AG08396 (cell line): ENCODE measurements around the gene PLXNA4.
A peak's percentile ranks its signal among the peaks of the same experiment; 100 is the strongest.
"Not testable (repeated sequence)": the region's sequence is repeated elsewhere in the genome, so short reads cannot be mapped to it uniquely, and the experiment has no call there.

Experiments used
- DNase-seq: peaks from one replicate; pipeline ENCODE4 v3.0.0; 2012; ENCODE audit warnings: low spot score, mixed read lengths

The PLXNA4 gene

DNA sequence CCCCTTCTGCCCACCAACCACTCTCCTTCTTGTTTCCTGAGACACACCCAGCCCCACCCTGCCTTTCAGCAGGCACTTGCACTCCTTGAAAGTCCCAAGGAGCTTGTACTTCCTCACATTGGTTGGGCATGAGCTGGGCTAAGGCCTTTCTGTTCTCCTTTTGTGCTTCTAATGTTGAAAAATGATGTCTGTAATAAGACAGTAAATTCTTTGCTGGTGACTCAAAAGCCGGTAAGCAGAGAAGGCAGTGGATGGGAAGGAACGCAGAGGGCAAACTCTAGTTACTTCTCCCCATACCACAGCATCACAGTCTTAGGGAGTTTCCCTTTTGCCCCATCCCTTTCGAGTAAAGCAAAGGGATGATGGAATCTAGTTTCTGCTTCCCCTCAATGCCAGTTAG, 185.6 kb downstream of the PLXNA4 start:
- DNase-seq: peak; percentile 39

- not testable (repeated sequence) for DNase-seq
Observed at GRCh38 chr7:132390049-132390448, 186.2 kb downstream of the PLXNA4 start.

- no peak for DNase-seq
Observed at GRCh38 chr7:132388688-132389087, 187.6 kb downstream of the PLXNA4 start.

GRCh38 chr7:132387596-132387995, 188.7 kb downstream of the PLXNA4 start:
- no peak for DNase-seq

DNA sequence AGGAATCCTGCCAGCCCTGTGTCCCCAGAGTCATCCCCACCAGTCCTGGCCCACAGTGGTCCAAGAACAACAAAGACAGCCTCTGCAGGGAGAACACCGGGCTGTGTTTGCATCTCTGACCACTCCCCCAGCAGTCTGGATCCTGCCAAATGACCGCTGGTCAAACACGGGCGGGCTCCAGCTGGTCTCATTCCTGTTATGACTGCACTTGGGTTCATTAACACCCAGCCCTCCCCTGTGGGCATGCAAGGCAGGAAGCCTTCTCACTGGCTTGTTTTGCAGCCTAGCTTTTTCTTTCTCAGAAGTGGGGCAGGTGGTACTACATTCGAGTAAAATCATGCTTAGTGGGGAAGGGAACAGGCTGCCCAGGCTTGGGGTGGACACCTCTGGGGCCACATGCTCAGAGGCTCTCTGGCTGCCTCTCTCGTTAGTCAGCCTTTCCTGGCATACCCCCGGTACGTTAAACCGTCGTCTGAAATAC, 190.0 kb downstream of the PLXNA4 start:
- peak; percentile 23 for DNase-seq

DNA sequence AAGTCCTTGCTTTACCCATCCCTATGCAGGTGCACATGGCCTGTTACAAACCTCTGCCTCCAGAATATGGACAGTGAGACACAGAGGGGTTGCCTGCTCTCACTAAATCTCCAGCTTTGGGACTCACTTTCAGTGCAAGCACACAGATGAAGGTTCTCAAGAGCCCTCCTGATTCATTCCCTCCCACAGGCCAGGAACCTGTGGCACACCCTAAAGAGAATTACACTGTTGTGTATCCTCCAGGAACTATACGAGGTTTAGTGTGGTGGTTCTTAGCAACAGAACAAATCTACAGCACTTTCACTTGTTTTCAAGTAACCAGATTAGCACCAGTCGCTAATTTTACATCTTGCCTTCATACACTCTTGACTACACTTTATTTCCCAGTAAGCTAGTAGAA, 192.3 kb downstream of the PLXNA4 start:
- no peak for DNase-seq

- no peak for DNase-seq
Observed at GRCh38 chr7:132381742-132382472, 194.4 kb downstream of the PLXNA4 start.

DNA sequence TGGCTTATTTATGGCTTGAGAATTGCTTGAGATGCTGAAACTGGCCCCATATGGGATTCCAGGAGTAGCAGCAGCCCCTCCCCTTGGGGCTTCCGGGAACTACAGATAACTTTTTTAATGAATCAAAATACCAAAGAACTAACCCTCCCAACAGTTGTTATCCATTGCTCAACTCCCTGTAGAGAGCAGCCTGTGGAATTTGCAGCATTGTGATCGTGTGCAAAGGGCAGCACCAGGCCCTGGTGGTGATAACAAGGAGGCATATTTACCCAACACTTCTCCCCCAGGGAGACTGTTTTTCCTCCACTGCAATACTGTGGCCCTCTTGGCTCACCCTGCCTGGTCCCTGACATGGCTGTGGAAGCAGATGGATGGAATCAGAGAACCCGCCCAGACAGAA, 196.2 kb downstream of the PLXNA4 start:
- DNase-seq: peak; percentile 16

DNA sequence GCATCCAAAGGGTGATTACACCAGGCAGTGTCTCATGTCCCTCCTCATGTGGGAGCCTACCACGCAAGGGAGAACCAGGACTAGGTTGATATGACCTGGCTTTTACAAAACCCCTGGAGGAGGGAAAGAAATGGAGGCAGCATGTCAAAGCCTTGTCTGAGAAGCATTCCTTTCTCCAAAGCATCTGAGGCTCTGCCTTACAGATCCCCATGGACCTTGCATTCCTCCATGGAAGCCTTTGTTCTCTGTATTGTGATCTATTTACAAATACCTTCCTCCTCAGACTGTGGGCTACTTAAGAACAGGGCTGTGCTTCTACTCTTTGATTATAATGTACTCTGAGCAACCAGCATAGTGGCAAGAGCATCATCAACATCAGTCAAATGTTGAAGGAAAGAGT, 197.0 kb downstream of the PLXNA4 start:
- DNase-seq: no peak

DNA sequence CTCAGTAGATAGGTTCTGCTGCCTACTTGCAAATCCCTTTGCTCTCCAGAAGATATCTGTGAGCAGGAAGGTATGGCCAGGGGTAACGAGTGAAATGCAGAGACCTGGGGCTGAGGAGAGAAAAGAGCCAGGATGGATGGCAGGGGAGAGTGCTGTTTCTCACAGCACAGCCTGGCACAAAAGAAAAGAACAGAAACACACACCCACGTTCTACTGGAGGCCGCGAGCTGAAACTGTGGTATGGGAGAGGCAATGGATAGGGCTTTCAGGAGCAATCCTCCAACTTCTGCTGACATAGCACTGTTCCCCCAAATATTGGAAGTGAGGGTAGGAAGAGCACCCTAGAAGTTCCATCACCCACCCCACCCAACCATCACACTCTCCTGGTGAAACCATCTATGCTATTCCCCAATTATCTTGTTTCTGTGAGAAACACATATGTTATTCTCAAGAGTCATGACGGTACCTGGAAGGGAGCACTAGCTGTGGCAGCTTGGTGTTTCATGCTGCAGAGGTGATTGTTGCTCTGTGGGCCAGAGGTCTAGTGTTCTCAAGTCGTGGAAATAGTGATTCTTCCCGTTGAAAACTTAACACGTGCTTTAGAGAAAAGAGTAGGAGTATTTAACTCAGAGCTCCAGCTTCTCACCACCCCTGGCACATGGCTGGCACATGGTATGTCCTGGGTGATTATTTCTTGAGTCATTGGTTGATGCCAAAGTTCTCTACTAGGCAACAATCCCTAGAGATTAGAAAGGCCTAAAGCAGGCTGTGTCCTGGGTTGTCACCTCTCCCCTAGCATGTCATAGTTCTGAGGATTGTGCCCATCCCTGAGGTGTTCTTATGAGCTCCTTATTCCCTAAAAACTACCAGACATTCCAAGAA, 198.3 kb downstream of the PLXNA4 start:
- no peak for DNase-seq

DNA sequence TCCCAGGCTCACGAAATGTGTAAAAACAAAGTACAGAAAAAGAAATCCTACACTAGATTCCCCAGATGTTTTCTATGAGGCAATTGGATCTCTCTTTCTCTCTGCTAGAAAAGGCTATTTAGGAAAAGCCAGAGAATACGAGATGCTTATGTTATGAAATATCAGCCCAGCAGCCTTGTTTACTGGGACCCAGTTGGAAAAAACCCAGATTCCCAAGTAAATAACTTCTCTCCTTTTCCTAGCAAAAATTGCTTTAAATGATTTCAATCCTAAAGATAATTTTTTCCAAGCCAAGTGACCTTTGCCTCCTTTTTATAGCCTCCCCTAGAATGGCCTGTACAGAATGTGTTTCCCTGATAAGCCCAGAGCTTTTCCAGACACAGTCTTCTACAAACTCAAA, 199.3 kb downstream of the PLXNA4 start:
- no peak for DNase-seq

DNA sequence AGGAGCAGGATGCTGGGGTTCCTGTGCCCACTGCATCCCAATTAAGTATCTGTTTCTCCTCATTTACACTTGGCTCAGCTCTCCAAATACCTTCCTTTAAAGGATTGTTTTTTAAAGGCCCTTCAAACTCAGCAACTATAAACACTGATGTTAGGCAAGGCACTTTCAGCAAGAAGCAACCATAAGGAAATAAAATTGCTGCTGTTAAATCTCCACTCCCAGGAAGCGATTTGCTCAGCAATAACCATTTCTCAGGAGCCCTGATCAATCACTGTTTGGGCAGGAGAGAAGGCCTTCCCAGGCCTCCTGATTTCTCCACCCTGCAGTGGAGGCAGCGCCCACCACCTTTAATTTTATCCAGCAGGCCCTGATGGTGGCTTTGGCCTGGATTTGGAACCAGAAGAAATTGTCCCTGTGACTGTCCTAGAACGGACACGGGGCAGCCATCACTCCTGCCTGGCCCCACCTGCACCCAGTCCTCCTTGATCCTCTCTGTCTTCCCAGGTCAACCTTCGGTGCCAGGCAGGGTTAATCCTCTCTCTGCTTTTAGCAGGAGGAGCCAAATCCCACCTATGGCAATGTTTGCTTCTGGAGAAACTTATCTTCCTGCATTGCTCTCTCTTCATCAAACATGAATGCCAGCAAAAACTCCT, 199.8 kb downstream of the PLXNA4 start:
- no peak for DNase-seq

DNA sequence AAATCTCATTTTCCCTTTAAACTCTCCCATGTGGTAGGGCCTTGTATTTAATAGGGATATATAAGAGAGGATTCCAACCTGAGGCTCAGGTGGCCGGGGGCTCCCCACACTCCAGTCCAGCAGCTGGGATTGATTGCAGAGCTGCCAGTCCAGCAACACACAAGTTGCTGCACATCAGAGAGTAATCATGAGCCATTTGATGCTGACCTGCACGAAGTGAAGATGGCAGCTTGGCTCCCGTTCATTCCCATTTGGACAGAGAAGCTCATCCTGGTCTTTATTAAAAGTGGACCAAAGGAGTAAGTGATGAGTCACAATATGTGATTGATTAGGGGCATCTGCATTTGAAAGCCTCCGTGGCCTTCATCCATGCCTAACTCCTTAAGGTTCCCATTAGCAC, 202.4 kb downstream of the PLXNA4 start:
- no peak for DNase-seq

GRCh38 chr7:132373041-132373440, 203.2 kb downstream of the PLXNA4 start:
- no peak for DNase-seq

DNA sequence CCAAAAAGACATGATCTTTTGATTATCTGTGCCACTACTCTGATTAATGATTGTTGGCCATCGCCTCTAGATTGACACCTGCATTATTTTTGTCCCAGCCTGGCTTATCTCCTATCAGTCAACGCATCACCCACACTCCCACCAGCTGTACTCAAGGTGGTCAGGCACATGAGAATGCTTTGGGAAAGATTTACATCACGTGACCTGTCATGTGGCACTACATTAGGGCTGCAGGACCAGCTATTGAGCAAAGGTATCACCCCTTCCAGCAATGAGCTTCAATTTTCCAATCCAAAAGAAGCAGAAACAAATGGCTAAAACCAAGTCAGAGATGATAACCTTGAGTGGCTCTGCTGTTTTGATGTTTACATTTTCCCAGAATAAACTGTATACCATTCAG, 204.3 kb downstream of the PLXNA4 start:
- DNase-seq: no peak

- DNase-seq: no peak
Observed at GRCh38 chr7:132368246-132368900, 207.9 kb downstream of the PLXNA4 start.

DNA sequence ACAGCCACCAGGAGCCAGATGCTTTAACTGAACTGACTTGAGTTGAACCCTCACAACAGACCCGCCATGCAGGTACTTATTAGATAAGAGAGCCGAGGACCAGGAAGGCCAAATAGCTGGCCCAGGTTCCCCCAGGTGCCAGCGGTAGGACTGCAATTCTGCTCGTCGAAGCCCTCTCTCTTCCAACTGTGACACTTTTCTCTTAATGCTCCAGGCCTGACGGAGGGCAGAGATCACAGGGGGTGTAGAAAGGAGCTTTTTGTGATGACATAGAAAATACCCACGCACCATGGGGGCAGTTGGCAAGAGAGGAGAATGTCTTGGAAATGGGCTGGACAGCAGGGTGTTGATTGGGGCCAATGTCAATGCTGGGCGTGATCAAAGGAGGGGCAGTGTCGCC, 208.5 kb downstream of the PLXNA4 start:
- DNase-seq: no peak

- no peak for DNase-seq
Observed at GRCh38 chr7:132367004-132367403, 209.3 kb downstream of the PLXNA4 start.

- no peak for DNase-seq
Observed at GRCh38 chr7:132364226-132364625, 212.0 kb downstream of the PLXNA4 start.

GRCh38 chr7:132362059-132362458, 214.2 kb downstream of the PLXNA4 start:
- no peak for DNase-seq

- no peak for DNase-seq
Observed at GRCh38 chr7:132361146-132361545, 215.1 kb downstream of the PLXNA4 start.

DNA sequence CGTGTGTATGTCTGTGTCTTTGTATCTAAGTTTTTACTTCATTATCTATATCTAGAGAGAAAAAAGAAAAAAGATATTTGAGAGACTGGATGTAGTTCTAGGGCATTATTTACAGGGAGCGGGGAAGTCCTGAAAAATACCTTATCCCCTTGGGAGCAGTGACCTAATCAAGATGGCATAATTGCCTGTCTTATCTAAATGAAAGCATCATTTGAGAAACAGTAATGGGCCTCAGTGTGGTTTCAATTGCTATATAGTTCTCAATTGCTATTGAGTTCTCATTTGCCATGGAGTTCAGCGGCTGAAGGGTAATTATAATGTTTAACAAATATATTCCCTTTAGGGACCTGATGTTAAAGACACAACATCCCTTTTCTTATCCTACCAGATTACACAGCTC, 216.5 kb downstream of the PLXNA4 start:
- no peak for DNase-seq
